T47D (cell line): Measurements from ENCODE around the gene ASXL1.
"Not testable (repeated sequence)": the region's sequence is repeated elsewhere in the genome, so short reads cannot be mapped to it uniquely, and the experiment has no call there.

Source experiments
- DNase-seq, 2 experiments: peaks; one replicate each; pipeline versions ENCODE4 v3.0.0 to v3.0.0-alpha.2; 2011 to 2012; ENCODE audit warnings: low read depth in 1 of 2, low spot score in 1 of 2
- JUND ChIP-seq: IDR thresholded peaks from 2 replicates; pipeline ENCODE4 v1.6.1; 2012; ENCODE audit warnings: low read depth
- in situ Hi-C: cut with HindIII; loops from 2 replicates; pipeline ENCODE4 v1.10.0; 2016; ENCODE audit warnings: low sequenced_read_pairs, low pct_unique_long_range_greater_than_20kb

The ASXL1 gene

GRCh38 chr20:32327087-32327681, 30.9 kb upstream of the ASXL1 start:
- in situ Hi-C loops, result no loop called here
- DNase-seq, result no peak
- no peak for TF ChIP-seq JUND

GRCh38 chr20:32329817-32330554, 28.1 kb upstream of the ASXL1 start:
- in situ Hi-C loops, result no loop called here
- TF ChIP-seq JUND, result no peak
- DNase-seq, result peak in 1 of 2 experiments; percentile 43

GRCh38 chr20:32330555-32330897, 27.6 kb upstream of the ASXL1 start:
- in situ Hi-C loops, result no loop called here
- no peak for TF ChIP-seq JUND
- no peak for DNase-seq

GRCh38 chr20:32332614-32333013, 25.5 kb upstream of the ASXL1 start:
- no peak for TF ChIP-seq JUND
- in situ Hi-C loops, result no loop called here
- no peak for DNase-seq

- DNase-seq, result no peak
- in situ Hi-C loops, result no loop called here
- no peak for TF ChIP-seq JUND
Measured at GRCh38 chr20:32333181-32333987, 24.7 kb upstream of the ASXL1 start.

GRCh38 chr20:32333988-32334885, 23.9 kb upstream of the ASXL1 start:
- no peak for DNase-seq
- in situ Hi-C loops, result no loop called here
- no peak for TF ChIP-seq JUND

- in situ Hi-C loops, result no loop called here
- no peak for TF ChIP-seq JUND
- DNase-seq, result peak; percentile 27 to 63
Measured at GRCh38 chr20:32336918-32337347, 21.2 kb upstream of the ASXL1 start.

GRCh38 chr20:32337937-32338661, 20.0 kb upstream of the ASXL1 start:
- in situ Hi-C loops, result no loop called here
- no peak for DNase-seq

GRCh38 chr20:32338665-32339064, 19.5 kb upstream of the ASXL1 start:
- in situ Hi-C loops, result no loop called here
- no peak for DNase-seq
- TF ChIP-seq JUND, result no peak

More at GRCh38 chr20:32337937-32338661, 20.0 kb upstream of the ASXL1 start:
- TF ChIP-seq JUND, result no peak

- in situ Hi-C loops, result no loop called here
- no peak for TF ChIP-seq JUND
- no peak for DNase-seq
Measured at GRCh38 chr20:32339116-32339515, 19.0 kb upstream of the ASXL1 start.

- DNase-seq, in situ Hi-C loops: not testable (repeated sequence)
Measured at GRCh38 chr20:32341053-32341452, 17.1 kb upstream of the ASXL1 start.

- in situ Hi-C loops, result no loop called here
- TF ChIP-seq JUND, result no peak
- no peak for DNase-seq
Measured at GRCh38 chr20:32343439-32343838, 14.7 kb upstream of the ASXL1 start.
